HEK293T (cell line): ENCODE data around the gene C1orf105.

ENCODE experiments used
- BHLHE40 ChIP-seq: fragments of 450-650 bp; IDR thresholded peaks from 2 replicates; pipeline ENCODE4 v1.6.1; 2016; ENCODE audit warnings: mild to moderate bottlenecking, moderate library complexity, borderline replicate concordance
- FOXK2 ChIP-seq: fragments of 450-650 bp; IDR thresholded peaks from 2 replicates; pipeline ENCODE4 v1.6.1; 2016; ENCODE audit warnings: mild to moderate bottlenecking
- SUZ12 ChIP-seq: fragments of 450-650 bp; IDR thresholded peaks from 2 replicates; pipeline ENCODE4 v1.6.1; 2016; ENCODE audit warnings: mild to moderate bottlenecking

DNA sequence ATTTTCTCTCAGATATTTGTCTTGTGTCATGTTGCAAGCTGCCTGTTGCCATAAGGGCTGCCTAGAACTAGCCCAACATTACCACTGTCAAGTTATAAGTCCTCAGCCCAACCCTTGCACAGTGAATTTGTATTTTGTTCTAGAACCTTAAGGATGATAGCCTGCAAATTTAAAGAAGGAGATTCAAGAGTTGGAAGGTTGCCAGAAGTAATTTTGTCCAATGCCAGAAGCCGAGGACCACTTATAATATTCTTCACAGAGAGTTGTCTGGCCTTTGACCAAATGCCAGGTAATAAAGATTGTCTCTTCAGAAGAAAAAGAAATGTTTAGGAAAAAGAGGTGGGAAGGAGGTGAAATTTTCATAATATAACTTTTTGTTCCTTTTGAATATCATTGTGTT is 71.9 kb downstream of the C1orf105 start:
- TF ChIP-seq BHLHE40: no peak
- TF ChIP-seq FOXK2: no peak
- no peak for TF ChIP-seq SUZ12
